ENCODE measurements around the gene B3GALNT1. TPM values are rescaled to one million over a fixed set of nuclear protein-coding genes. Genes with fewer than 3 reads are reported as not detected.
"Not testable (repeated sequence)": the region's sequence is repeated elsewhere in the genome, so short reads cannot be mapped to it uniquely, and the experiment has no call there.

Gene B3GALNT1
- total and polyA plus RNA-seq, 4 experiments from 2014 or later = 0.24 to 0.89 (median 0.50) TPM

DNA sequence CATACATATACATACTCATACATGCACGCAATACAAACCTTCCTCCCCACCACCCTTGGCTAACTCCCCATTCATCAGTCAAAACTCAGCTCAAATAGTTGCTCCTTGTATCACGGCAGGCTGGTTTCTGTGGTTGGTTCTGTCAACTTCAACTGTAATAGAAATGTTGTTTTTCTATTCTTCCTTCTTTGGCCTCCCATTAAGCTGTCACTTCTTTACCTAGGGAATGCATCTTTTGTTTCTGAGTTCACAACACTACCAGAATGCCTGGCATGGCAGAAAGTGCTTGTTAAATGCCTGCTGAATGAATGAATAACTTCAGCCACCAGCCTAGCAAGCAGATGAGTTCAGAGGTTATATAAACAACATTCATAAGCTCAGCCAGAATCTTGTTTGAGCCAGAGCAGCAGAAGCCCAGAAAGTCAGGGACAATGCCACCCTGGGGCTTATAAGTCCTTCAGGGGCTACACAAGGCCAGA, 63.1 kb downstream of the B3GALNT1 start:
- Mint-ChIP-seq H3K36me3 (peaks cover 5 to 12% of the 10 kb centered on the region in 2 donors), H3K27me3 (peaks cover 0 to 3% of the 10 kb centered on the region in 2 donors), H3K4me1 (no peaks in the 10 kb centered on the region), H3K4me3 (no peak overlapping the region), H3K27ac (no peak overlapping the region), H3K9me3 (peaks cover 0 to 45% (median 30%) of the 10 kb centered on the region in 8 donors)
- ChIA-PET CTCF (ENCODE audit: partially characterized antibody) (no interaction called here), POLR2A (ENCODE audit: partially characterized antibody) (no interaction called here)
- DNase-seq = no peak
- Histone ChIP-seq H3K36me3 (ENCODE audit: insufficient read depth, low read length) (no peaks in the 10 kb centered on the region), H3K4me3 (ENCODE audit: low read length in 2 of 2) (no peak overlapping the region), H3K27me3 (ENCODE audit: insufficient read depth, low read length) (no peaks in the 10 kb centered on the region), H3K9me3 (ENCODE audit: control insufficient read depth in 1 of 2, low read length in 2 of 2) (no peaks in the 10 kb centered on the region), H3K4me1 (ENCODE audit: insufficient read depth, low read length) (no peaks in the 10 kb centered on the region), H3K27ac (ENCODE audit: low read depth, low read length) (no peak overlapping the region)
- intact Hi-C loops (cut with micrococcal nuclease) = no loop called here

DNA sequence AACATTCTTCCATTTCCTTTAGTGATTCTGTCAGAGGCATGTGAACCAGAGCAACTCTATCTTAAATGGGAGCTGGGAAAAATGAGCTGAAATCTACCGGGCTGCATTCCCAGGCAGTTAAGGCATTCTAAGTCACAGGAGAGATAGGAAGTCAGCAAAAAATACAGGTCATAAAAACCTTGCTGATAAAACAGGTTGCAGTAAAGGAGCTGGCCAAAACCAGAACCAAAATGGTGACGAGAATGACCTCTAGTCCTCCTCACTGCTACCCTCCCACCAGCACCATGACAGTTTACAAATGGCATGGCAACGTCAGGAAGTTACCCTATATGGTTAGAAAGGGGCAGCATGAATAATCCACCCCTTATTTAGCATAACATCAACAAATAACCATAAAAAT, 66.4 kb downstream of the B3GALNT1 start:
- intact Hi-C loops (cut with micrococcal nuclease) = no loop called here
- Histone ChIP-seq H3K36me3 (ENCODE audit: insufficient read depth, low read length) (no peaks in the 10 kb centered on the region), H3K4me1 (ENCODE audit: insufficient read depth, low read length) (no peaks in the 10 kb centered on the region), H3K27ac (ENCODE audit: low read depth, low read length) (no peak overlapping the region), H3K9me3 (ENCODE audit: control insufficient read depth in 1 of 2, low read length in 2 of 2) (no peaks in the 10 kb centered on the region), H3K27me3 (ENCODE audit: insufficient read depth, low read length) (no peaks in the 10 kb centered on the region), H3K4me3 (ENCODE audit: low read length in 2 of 2) (no peak overlapping the region)
- DNase-seq = no peak
- Mint-ChIP-seq H3K9me3 (peaks cover 0 to 44% (median 22%) of the 10 kb centered on the region in 8 donors), H3K27me3 (peaks cover 0 to 4% of the 10 kb centered on the region in 2 donors), H3K27ac (no peak overlapping the region), H3K4me1 (peaks cover 0 to 5% (median 3%) of the 10 kb centered on the region in 4 donors), H3K36me3 (peaks cover 3 to 12% of the 10 kb centered on the region in 2 donors), H3K4me3 (no peak overlapping the region)
- ChIA-PET CTCF (ENCODE audit: partially characterized antibody) (no interaction called here), POLR2A (ENCODE audit: partially characterized antibody) (no interaction called here)

DNA sequence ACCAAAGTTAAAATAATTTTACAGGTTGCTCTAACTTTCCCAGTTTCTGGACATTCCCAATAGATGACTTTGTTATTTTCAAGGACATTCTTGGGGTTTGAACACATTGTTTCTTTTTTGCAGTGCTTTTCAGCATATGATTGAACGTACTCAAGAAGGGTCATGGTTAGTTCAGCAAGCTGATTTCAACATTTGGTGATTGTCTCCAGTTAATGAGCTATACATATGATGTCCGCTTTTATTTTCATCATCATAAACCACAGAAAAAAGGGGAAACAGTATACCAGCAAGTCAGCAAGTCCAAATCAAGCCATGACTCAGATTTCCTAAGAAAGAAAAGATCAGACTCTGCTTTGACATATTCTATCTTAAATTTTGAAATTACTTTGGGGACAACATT, 69.4 kb downstream of the B3GALNT1 start:
- Mint-ChIP-seq H3K4me3 (no peak overlapping the region), H3K27ac (no peak overlapping the region), H3K9me3 (peaks cover 0 to 44% (median 31%) of the 10 kb centered on the region in 8 donors)

DNA sequence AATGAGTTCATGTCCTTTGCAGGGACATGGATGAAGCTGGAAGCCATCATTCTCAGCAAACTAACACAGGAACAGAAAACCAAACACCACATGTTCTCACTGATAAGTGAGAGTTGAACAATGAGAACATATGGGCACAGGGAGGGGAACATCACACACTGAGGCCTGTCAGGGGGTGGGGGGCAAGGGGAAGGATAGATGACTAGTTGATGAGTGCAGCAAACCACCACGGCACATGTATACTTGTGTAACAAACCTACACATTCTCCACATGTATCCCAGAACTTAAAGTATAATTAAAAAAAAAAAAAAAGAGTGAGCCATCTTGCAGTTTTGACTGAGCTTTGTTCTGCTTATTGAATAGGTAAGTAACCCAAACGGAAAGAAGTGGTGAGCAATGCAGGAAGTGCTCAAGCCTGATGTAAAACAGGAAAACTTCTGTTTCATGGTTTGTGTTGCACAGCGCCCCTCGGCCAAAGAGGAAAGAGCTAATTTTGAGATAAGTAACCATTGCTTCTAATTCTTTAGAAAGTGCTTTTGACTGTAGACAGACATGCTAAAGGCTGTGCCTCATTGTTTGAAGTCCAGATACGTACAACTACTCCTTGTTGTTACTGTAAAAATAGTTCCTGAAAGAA, 70.1 kb downstream of the B3GALNT1 start:
- CTCF ChIA-PET (ENCODE audit: partially characterized antibody); H3K9me3 ChIP-seq (ENCODE audit: control insufficient read depth in 1 of 2, low read length in 2 of 2); H3K4me3 ChIP-seq (ENCODE audit: low read length in 2 of 2); H3K4me1 Mint-ChIP-seq; DNase-seq; H3K27ac ChIP-seq (ENCODE audit: low read depth, low read length); intact Hi-C loops (cut with micrococcal nuclease); H3K36me3 ChIP-seq (ENCODE audit: insufficient read depth, low read length); POLR2A ChIA-PET (ENCODE audit: partially characterized antibody); H3K27me3 Mint-ChIP-seq; H3K4me1 ChIP-seq (ENCODE audit: insufficient read depth, low read length); H3K4me3 Mint-ChIP-seq; H3K27ac Mint-ChIP-seq; H3K27me3 ChIP-seq (ENCODE audit: insufficient read depth, low read length): not testable (repeated sequence)
- Mint-ChIP-seq H3K9me3 (peaks cover 0 to 48% (median 29%) of the 10 kb centered on the region in 8 donors), H3K36me3 (peaks cover 8 to 19% of the 10 kb centered on the region in 2 donors)

More for the DNA sequence above, 69.4 kb downstream of the B3GALNT1 start:
- peaks cover 0 to 5% (median 3%) of the 10 kb centered on the region in 4 donors for H3K4me1 Mint-ChIP-seq
- POLR2A ChIA-PET (ENCODE audit: partially characterized antibody) = no interaction called here
- no peak overlapping the region for H3K27ac ChIP-seq (ENCODE audit: low read depth, low read length)
- no peaks in the 10 kb centered on the region for H3K36me3 ChIP-seq (ENCODE audit: insufficient read depth, low read length)
- no peaks in the 10 kb centered on the region for H3K27me3 ChIP-seq (ENCODE audit: insufficient read depth, low read length)
- no peaks in the 10 kb centered on the region for H3K4me1 ChIP-seq (ENCODE audit: insufficient read depth, low read length)
- no peaks in the 10 kb centered on the region for H3K9me3 ChIP-seq (ENCODE audit: control insufficient read depth in 1 of 2, low read length in 2 of 2)
- peaks cover 0 to 4% of the 10 kb centered on the region in 2 donors for H3K27me3 Mint-ChIP-seq
- intact Hi-C loops (cut with micrococcal nuclease) = no loop called here
- no peak for DNase-seq
- peaks cover 8 to 17% of the 10 kb centered on the region in 2 donors for H3K36me3 Mint-ChIP-seq
- CTCF ChIA-PET (ENCODE audit: partially characterized antibody) = no interaction called here
- no peak overlapping the region for H3K4me3 ChIP-seq (ENCODE audit: low read length in 2 of 2)

Other genes with a start within 250 kb of the B3GALNT1 start
- 10 to 100 TPM; 38.7 to 41.4 TPM for gene NMD3, start 116.0 kb upstream of the B3GALNT1 start, total RNA-seq
- gene NMD3, start 116.0 kb upstream of the B3GALNT1 start, polyA plus RNA-seq = 10 to 100 TPM; 42.8 to 52.6 TPM